Activated B cell treated with CpG ODN at 0.5 μM for 24 hours (primary cell): ENCODE data around the gene ACTL9. TPM values are rescaled to one million over a fixed set of nuclear protein-coding genes. Genes with fewer than 3 reads are reported as not detected.

Source experiments
- ATAC-seq: fragments of 200-7000 bp; cut with Tn5 transposase; one replicate; pipeline ENCODE4 v1.10.0; 2021; ENCODE audit warnings: low read depth, mild to moderate bottlenecking, moderate library complexity
- CTCF ChIA-PET: fragments of 350-600 bp; sonication (Branson Sonifier 250); formaldehyde crosslinking; loops from one replicate; lab custom pipeline; 2021; ENCODE audit warnings: antibody characterized with exemption; lab: Charles Lee
- POLR2A ChIA-PET: fragments of 350-600 bp; sonication (Branson Sonifier 250); formaldehyde crosslinking; loops from one replicate; lab custom pipeline; 2021; ENCODE audit warnings: antibody characterized with exemption; lab: Charles Lee
- DNase-seq: peaks from one replicate; pipeline ENCODE4 v3.0.0; 2022
- H3K27ac Mint-ChIP-seq: one replicate; pipeline ENCODE4 v1.8.0; 2020; ENCODE audit warnings: mixed read lengths
- H3K27me3 Mint-ChIP-seq: one replicate; pipeline ENCODE4 v1.8.0; 2021; ENCODE audit warnings: mixed read lengths
- H3K36me3 Mint-ChIP-seq: one replicate; pipeline ENCODE4 v1.8.0; 2021; ENCODE audit warnings: low read depth, mixed read lengths
- H3K4me1 Mint-ChIP-seq: one replicate; pipeline ENCODE4 v1.8.0; 2021; ENCODE audit warnings: mixed read lengths
- H3K4me3 Mint-ChIP-seq: one replicate; pipeline ENCODE4 v1.8.0; 2020; ENCODE audit warnings: mild to moderate bottlenecking, mixed read lengths
- H3K9me3 Mint-ChIP-seq: one replicate; pipeline ENCODE4 v1.8.0; 2020; ENCODE audit warnings: mixed read lengths
- intact Hi-C: fragments of 100-400 bp; cut with micrococcal nuclease; formaldehyde crosslinking; loops from one replicate; pipeline ENCODE4 v1.15.1; 2024
- total RNA-seq: library from RNA; stranded (reverse); gene quantifications from 2 replicates; pipeline ENCODE4 v1.2.3, GENCODE V29; 2022
- TF ChIP-seq, protein P1 (sequence below): fragments of 200-600 bp; IDR thresholded peaks from one replicate; pipeline ENCODE4 v1.8.0; 2022; ENCODE audit warnings: antibody characterized with exemption, mild to moderate bottlenecking

Gene ACTL9
- total RNA-seq, 1 donor from 2014 or later, result not detected

GRCh38 chr19:8664671-8665057 is 33.9 kb downstream of the ACTL9 start:
- peaks cover 21% of the 10 kb centered on the region for H3K4me1 Mint-ChIP-seq
- no peak overlapping the region for H3K27ac Mint-ChIP-seq

DNA sequence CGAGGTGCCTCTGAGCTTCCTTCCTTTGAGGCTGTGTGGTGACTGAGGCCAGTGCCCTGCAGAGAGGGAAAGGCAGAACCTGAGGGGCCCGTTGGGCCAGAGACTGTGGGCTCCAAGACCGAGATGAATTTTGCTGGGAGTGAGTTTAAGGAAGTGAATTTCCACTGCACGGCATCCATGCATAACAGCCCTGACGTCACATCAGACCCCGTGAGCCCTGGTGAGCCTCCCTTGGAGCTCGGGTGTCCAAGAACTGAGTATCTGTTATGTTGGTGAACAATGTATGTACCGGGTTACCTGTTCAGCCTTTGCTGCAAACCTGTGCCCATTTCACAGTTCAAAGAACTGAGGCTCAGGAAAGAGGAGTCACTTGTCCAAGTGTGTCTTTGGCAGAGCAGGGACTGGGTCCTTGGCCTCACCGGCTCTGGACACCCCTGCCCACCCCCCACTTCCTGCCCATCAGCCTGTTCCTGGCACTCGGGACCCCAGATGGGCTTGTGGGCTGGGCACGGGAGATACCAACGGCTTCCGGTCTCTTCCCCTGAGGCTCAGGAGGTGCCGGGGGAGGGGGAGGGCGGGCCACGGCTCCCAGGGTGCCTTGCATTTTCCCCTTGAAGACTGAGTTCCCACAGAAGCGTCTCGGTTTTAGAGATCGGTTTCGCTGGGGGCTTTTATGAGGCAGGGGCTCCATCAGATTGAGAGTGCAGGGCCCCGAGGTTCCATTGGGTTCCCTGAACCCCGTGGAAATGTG is 34.5 kb downstream of the ACTL9 start:
- intact Hi-C loops, result no loop called here
- peaks cover 21% of the 10 kb centered on the region for H3K4me1 Mint-ChIP-seq

More at GRCh38 chr19:8664671-8665057, 33.9 kb downstream of the ACTL9 start:
- H3K27me3 Mint-ChIP-seq, result no peaks in the 10 kb centered on the region
- intact Hi-C loops, result no loop called here
- H3K4me3 Mint-ChIP-seq, result no peak overlapping the region
- no peaks in the 10 kb centered on the region for H3K9me3 Mint-ChIP-seq
- POLR2A ChIA-PET, result no interaction called here
- DNase-seq (no peak), ATAC-seq (no peak)
- H3K36me3 Mint-ChIP-seq, result no peaks in the 10 kb centered on the region
- CTCF ChIA-PET, result no interaction called here
- TF ChIP-seq, protein P1, sequence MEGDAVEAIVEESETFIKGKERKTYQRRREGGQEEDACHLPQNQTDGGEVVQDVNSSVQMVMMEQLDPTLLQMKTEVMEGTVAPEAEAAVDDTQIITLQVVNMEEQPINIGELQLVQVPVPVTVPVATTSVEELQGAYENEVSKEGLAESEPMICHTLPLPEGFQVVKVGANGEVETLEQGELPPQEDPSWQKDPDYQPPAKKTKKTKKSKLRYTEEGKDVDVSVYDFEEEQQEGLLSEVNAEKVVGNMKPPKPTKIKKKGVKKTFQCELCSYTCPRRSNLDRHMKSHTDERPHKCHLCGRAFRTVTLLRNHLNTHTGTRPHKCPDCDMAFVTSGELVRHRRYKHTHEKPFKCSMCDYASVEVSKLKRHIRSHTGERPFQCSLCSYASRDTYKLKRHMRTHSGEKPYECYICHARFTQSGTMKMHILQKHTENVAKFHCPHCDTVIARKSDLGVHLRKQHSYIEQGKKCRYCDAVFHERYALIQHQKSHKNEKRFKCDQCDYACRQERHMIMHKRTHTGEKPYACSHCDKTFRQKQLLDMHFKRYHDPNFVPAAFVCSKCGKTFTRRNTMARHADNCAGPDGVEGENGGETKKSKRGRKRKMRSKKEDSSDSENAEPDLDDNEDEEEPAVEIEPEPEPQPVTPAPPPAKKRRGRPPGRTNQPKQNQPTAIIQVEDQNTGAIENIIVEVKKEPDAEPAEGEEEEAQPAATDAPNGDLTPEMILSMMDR, result no peak

DNA sequence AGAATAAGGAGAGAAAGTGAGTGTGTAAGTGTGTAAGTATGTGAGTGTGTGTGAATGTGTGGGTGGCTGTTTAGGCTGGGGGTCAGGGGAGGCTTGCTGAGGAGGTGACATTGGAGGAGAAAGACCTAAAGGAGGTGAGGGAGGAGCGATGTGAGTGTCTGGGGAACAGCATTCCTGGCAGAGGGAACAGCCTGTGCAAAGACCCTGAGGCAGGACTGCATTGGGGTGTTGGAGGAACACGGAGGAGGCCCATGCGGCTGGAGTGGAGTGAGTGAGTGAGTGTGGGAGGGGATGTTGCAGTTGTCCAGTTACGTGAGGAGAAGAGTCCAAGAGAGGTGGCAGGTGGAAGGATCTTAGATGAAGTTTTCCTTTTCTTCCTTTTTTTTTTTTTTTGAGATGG is 36.3 kb downstream of the ACTL9 start:
- CTCF ChIA-PET, result interaction anchor here (0.9 kb wide), 1 partner anchor 11 kb away, joined by 3 read pairs; no protein-coding TSS in a partner anchor
- Mint-ChIP-seq H3K27me3 (no peaks in the 10 kb centered on the region), H3K4me3 (no peak overlapping the region), H3K36me3 (no peaks in the 10 kb centered on the region), H3K27ac (peak overlapping the region; percentile 32), H3K4me1 (peaks cover 21% of the 10 kb centered on the region), H3K9me3 (no peaks in the 10 kb centered on the region)
- ATAC-seq, result no peak
- TF ChIP-seq, protein P1, result no peak
- intact Hi-C loops, result no loop called here
- POLR2A ChIA-PET, result no interaction called here
- DNase-seq, result no peak

More for the DNA sequence above, 34.5 kb downstream of the ACTL9 start:
- H3K4me3 Mint-ChIP-seq, result peak overlapping the region; percentile 41
- TF ChIP-seq, protein P1, result no peak
- H3K9me3 Mint-ChIP-seq, result no peaks in the 10 kb centered on the region
- POLR2A ChIA-PET, result interaction anchor here (0.6 to 0.9 kb wide), 2 partner anchors 169 to 1275 kb away, joined by 4 to 5 read pairs; no protein-coding TSS in a partner anchor
- no peaks in the 10 kb centered on the region for H3K27me3 Mint-ChIP-seq
- peak; percentile 67 for ATAC-seq
- DNase-seq, result no peak
- H3K36me3 Mint-ChIP-seq, result no peaks in the 10 kb centered on the region
- peak overlapping the region; percentile 61 for H3K27ac Mint-ChIP-seq
- CTCF ChIA-PET, result no interaction called here

- CTCF ChIA-PET, result no interaction called here
- no peak overlapping the region for H3K27ac Mint-ChIP-seq
These were observed 38.7 kb downstream of the ACTL9 start for GRCh38 chr19:8659905-8660304.

DNA sequence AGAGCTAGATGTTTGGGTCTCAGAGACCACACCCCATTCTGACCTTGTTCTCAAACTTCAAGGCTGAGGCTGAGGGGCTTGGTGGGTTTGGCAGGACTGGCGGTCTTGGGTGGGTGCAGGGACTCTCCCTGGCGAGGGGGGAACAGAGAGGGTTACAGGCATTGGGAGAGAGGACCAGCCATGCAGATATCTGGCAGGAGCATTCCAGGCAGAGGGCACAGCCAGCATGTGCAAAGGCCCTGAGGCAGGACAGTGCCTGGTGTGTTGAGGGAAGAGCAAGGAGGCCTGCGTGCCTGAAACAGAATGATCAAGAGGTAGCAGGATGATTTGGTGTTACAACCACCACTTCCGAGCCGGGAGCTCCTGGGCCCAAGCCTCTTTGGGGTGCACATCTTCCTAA is 40.7 kb downstream of the ACTL9 start:
- POLR2A ChIA-PET, result interaction anchor here (1.1 kb wide), 1 partner anchor 13 kb away, joined by 3 read pairs; no protein-coding TSS in a partner anchor
- intact Hi-C loops, result no loop called here

More at GRCh38 chr19:8659905-8660304, 38.7 kb downstream of the ACTL9 start:
- POLR2A ChIA-PET, result no interaction called here
- peaks cover 2% of the 10 kb centered on the region for H3K27me3 Mint-ChIP-seq
- H3K36me3 Mint-ChIP-seq, result no peaks in the 10 kb centered on the region
- intact Hi-C loops, result no loop called here
- no peak for DNase-seq
- H3K4me3 Mint-ChIP-seq, result no peak overlapping the region
- H3K9me3 Mint-ChIP-seq, result no peaks in the 10 kb centered on the region
- TF ChIP-seq, protein P1, result no peak
- peaks cover 24% of the 10 kb centered on the region for H3K4me1 Mint-ChIP-seq
- no peak for ATAC-seq

More for the DNA sequence above, 40.7 kb downstream of the ACTL9 start:
- peaks cover 13% of the 10 kb centered on the region for H3K4me1 Mint-ChIP-seq
- no peak overlapping the region for H3K4me3 Mint-ChIP-seq
- CTCF ChIA-PET, result interaction anchor here (1.3 kb wide), 1 partner anchor 35 kb away, joined by 3 read pairs; no protein-coding TSS in a partner anchor
- no peaks in the 10 kb centered on the region for H3K9me3 Mint-ChIP-seq
- TF ChIP-seq, protein P1, result no peak
- peaks cover 5% of the 10 kb centered on the region for H3K27me3 Mint-ChIP-seq
- no peak for ATAC-seq
- no peaks in the 10 kb centered on the region for H3K36me3 Mint-ChIP-seq
- no peak overlapping the region for H3K27ac Mint-ChIP-seq
- no peak for DNase-seq
